Astrocyte (in vitro differentiated cells and primary cell): Measurements from ENCODE around the gene TNRC18. TPM values are rescaled to one million over a fixed set of nuclear protein-coding genes. Genes with fewer than 3 reads are reported as not detected.

Experiments
- DNase-seq: peaks from one replicate; pipeline ENCODE4 v3.0.0-alpha.2; 2010; ENCODE audit warnings: low read depth
- FAIRE-seq: peaks from 2 replicates; lab custom pipeline; 2011; peaks lifted over from hg19 to GRCh38; lab: Jason Lieb, UNC
- H2AFZ ChIP-seq: 2 replicates; pipeline ENCODE4 v1.6.0; 2012; ENCODE audit warnings: low read depth, low read length, inconsistent platforms
- H3K27ac ChIP-seq: 2 replicates; pipeline ENCODE4 v1.5.1; 2011; ENCODE audit warnings: low read depth, low read length, inconsistent platforms
- H3K27me3 ChIP-seq: 2 replicates; pipeline ENCODE4 v1.6.0; 2011; ENCODE audit warnings: low read length, inconsistent platforms; ENCODE audit not compliant: insufficient read depth
- H3K36me3 ChIP-seq: 2 replicates; pipeline ENCODE4 v1.5.1; 2011; ENCODE audit warnings: low read length, inconsistent platforms; ENCODE audit not compliant: insufficient read depth
- H3K4me1 ChIP-seq: 2 replicates; pipeline ENCODE4 v1.5.1; 2011; ENCODE audit warnings: low read length, inconsistent platforms; ENCODE audit not compliant: insufficient read depth
- H3K4me2 ChIP-seq: 2 replicates; pipeline ENCODE4 v1.6.0; 2012; ENCODE audit warnings: low read length, inconsistent platforms
- H3K4me3 ChIP-seq: 2 replicates; pipeline ENCODE4 v1.5.1; 2011; ENCODE audit warnings: low read depth, mild to moderate bottlenecking, low read length, inconsistent platforms; ENCODE audit not compliant: insufficient read depth
- H3K79me2 ChIP-seq: 2 replicates; pipeline ENCODE4 v1.6.0; 2012; ENCODE audit warnings: mild to moderate bottlenecking, low read length, inconsistent platforms; ENCODE audit not compliant: insufficient read depth
- H3K9ac ChIP-seq: 2 replicates; pipeline ENCODE4 v1.6.0; 2012; ENCODE audit warnings: mild to moderate bottlenecking, low read length, inconsistent platforms
- H3K9me3 ChIP-seq: 2 replicates; pipeline ENCODE4 v1.5.1; 2012; ENCODE audit warnings: low read depth, mild to moderate bottlenecking, low read length, inconsistent platforms; ENCODE audit not compliant: insufficient read depth
- H4K20me1 ChIP-seq: 2 replicates; pipeline ENCODE4 v1.6.0; 2012; ENCODE audit warnings: low read length, inconsistent platforms; ENCODE audit not compliant: insufficient read depth
- H3K27ac Mint-ChIP-seq: one replicate; pipeline ENCODE4 v1.8.0; 2021; ENCODE audit warnings: mild to moderate bottlenecking, mixed read lengths; ENCODE audit not compliant: unreplicated experiment
- H3K27me3 Mint-ChIP-seq: one replicate; pipeline ENCODE4 v1.8.0; 2021; ENCODE audit warnings: low read depth, mixed read lengths; ENCODE audit not compliant: unreplicated experiment
- H3K36me3 Mint-ChIP-seq: one replicate; pipeline ENCODE4 v1.8.0; 2021; ENCODE audit warnings: low read depth, mixed read lengths; ENCODE audit not compliant: unreplicated experiment
- H3K4me1 Mint-ChIP-seq: one replicate; pipeline ENCODE4 v1.8.0; 2021; ENCODE audit warnings: low read depth, mixed read lengths; ENCODE audit not compliant: unreplicated experiment
- H3K4me3 Mint-ChIP-seq: one replicate; pipeline ENCODE4 v1.8.0; 2021; ENCODE audit warnings: mild to moderate bottlenecking, moderate library complexity, mixed read lengths; ENCODE audit not compliant: unreplicated experiment
- H3K9me3 Mint-ChIP-seq: one replicate; pipeline ENCODE4 v1.8.0; 2021; ENCODE audit warnings: mild to moderate bottlenecking, mixed read lengths; ENCODE audit not compliant: unreplicated experiment
- CTCF ChIP-seq: IDR thresholded peaks from 2 replicates; pipeline ENCODE4 v1.5.1; 2011; ENCODE audit warnings: low read depth, mild to moderate bottlenecking, inconsistent platforms, low read length, moderate library complexity; ENCODE audit not compliant: insufficient read depth
- EZH2 ChIP-seq: IDR thresholded peaks from 2 replicates; pipeline ENCODE4 v1.6.1; 2012; ENCODE audit warnings: mild to moderate bottlenecking, low read length, inconsistent platforms; ENCODE audit not compliant: insufficient read depth
- total RNA-seq: library from RNA; stranded (reverse); gene quantifications from 2 replicates; pipeline ENCODE4 v1.2.1, GENCODE V29; 2021

The TNRC18 gene
- total RNA-seq, 1 donor from 2014 or later, result 84.3 TPM

- Histone ChIP-seq H3K27ac (no peak overlapping the region), H4K20me1 (peaks cover 79% of the 10 kb centered on the region), H2AFZ (no peak overlapping the region), H3K79me2 (peaks cover 51% of the 10 kb centered on the region), H3K9ac (no peak overlapping the region), H3K4me2 (no peak overlapping the region), H3K36me3 (no peaks in the 10 kb centered on the region), H3K9me3 (no peaks in the 10 kb centered on the region), H3K4me1 (no peaks in the 10 kb centered on the region), H3K4me3 (no peak overlapping the region), H3K27me3 (no peaks in the 10 kb centered on the region)
- Mint-ChIP-seq H3K36me3 (peaks cover 11% of the 10 kb centered on the region), H3K27me3 (no peaks in the 10 kb centered on the region), H3K27ac (no peak overlapping the region), H3K9me3 (no peaks in the 10 kb centered on the region), H3K4me3 (peak overlapping the region; percentile 29), H3K4me1 (no peaks in the 10 kb centered on the region)
- FAIRE-seq (no peak), DNase-seq (no peak)
- TF ChIP-seq CTCF, result no peak
- no peak for TF ChIP-seq EZH2
These were observed 29.9 kb downstream of the TNRC18 start for GRCh38 chr7:5393748-5394147.

- H3K9me3 Mint-ChIP-seq, result no peaks in the 10 kb centered on the region
- Histone ChIP-seq H3K9me3 (no peaks in the 10 kb centered on the region), H3K79me2 (peaks cover 47% of the 10 kb centered on the region), H3K36me3 (no peaks in the 10 kb centered on the region), H3K4me2 (no peak overlapping the region), H3K27ac (no peak overlapping the region), H3K4me3 (no peak overlapping the region), H3K4me1 (no peaks in the 10 kb centered on the region), H2AFZ (no peak overlapping the region), H4K20me1 (peaks cover 75% of the 10 kb centered on the region), H3K27me3 (no peaks in the 10 kb centered on the region), H3K9ac (no peak overlapping the region)
- no peak overlapping the region for H3K27ac Mint-ChIP-seq
- TF ChIP-seq EZH2 (no peak), CTCF (no peak)
- no peaks in the 10 kb centered on the region for H3K4me1 Mint-ChIP-seq
- no peak for DNase-seq
- H3K36me3 Mint-ChIP-seq, result peaks cover 11% of the 10 kb centered on the region
- H3K27me3 Mint-ChIP-seq, result no peaks in the 10 kb centered on the region
- FAIRE-seq, result no peak
- H3K4me3 Mint-ChIP-seq, result no peak overlapping the region
These were observed 30.3 kb downstream of the TNRC18 start for GRCh38 chr7:5393328-5393727.

GRCh38 chr7:5390918-5391317 is 32.7 kb downstream of the TNRC18 start:
- H3K9ac ChIP-seq, result no peak overlapping the region
- peaks cover 38% of the 10 kb centered on the region for H3K79me2 ChIP-seq
- H3K9me3 ChIP-seq, result no peaks in the 10 kb centered on the region
- no peak overlapping the region for H2AFZ ChIP-seq
- H3K4me1 ChIP-seq, result no peaks in the 10 kb centered on the region
- no peak for FAIRE-seq
- peaks cover 72% of the 10 kb centered on the region for H4K20me1 ChIP-seq
- H3K4me2 ChIP-seq, result no peak overlapping the region
- TF ChIP-seq CTCF (no peak), EZH2 (no peak)
- no peak overlapping the region for H3K27ac ChIP-seq
- Mint-ChIP-seq H3K4me1 (no peaks in the 10 kb centered on the region), H3K27ac (no peak overlapping the region), H3K27me3 (no peaks in the 10 kb centered on the region), H3K9me3 (no peaks in the 10 kb centered on the region), H3K4me3 (no peak overlapping the region), H3K36me3 (peaks cover 12% of the 10 kb centered on the region)
- H3K27me3 ChIP-seq, result no peaks in the 10 kb centered on the region
- H3K36me3 ChIP-seq, result no peaks in the 10 kb centered on the region
- no peak for DNase-seq
- H3K4me3 ChIP-seq, result no peak overlapping the region
